ENCODE results near the gene TMEM51. TPM values are rescaled to one million over a fixed set of nuclear protein-coding genes. Genes with fewer than 3 reads are reported as not detected.
A peak's percentile ranks its signal among the peaks of the same experiment; 100 is the strongest.

TMEM51 gene, protein sequence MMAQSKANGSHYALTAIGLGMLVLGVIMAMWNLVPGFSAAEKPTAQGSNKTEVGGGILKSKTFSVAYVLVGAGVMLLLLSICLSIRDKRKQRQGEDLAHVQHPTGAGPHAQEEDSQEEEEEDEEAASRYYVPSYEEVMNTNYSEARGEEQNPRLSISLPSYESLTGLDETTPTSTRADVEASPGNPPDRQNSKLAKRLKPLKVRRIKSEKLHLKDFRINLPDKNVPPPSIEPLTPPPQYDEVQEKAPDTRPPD
- total RNA-seq: 5.9 and 9.3 TPM in 2 replicates

DNA sequence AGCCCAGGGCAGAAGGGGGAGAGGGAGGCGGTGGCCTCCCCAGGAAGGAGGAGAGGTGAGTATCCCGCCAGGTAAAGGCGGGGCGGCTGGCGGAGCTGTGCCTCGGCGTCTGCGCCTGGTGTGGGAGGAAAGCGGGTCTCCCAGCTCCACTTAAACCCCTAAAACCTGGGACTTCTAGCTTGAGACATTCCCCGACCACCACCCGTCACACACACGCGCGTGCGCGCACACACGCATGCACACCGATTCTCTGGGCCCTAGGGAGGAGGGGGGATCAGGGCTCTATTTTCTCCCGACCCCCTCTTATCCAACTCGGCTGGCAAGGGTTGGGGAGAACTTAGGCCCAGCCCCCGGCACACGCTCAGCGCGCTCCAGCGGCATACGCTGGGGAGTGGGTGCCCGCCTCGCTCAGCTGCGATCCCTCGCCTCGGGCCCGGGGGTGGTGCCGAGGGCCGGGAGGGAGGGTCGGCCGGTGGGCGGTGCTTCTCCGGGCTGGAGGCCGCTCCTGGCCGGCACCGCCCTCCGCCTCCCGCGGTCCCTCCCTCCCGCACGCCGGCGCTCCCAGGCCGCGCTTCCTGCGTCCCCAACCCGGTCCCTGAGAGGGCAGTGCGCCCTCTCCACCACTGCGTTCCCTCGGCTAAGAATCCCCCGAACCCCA is at the start of gene TMEM51:
TSS of gene TMEM51 (plus strand) at position 564 of the 658 bp plus-strand sequence. CDS start 61,341 bp downstream, outside the sequence.
- DNase-seq (ENCODE audit: low read depth in 2 of 2): peak; percentile 80 to 88

DNA sequence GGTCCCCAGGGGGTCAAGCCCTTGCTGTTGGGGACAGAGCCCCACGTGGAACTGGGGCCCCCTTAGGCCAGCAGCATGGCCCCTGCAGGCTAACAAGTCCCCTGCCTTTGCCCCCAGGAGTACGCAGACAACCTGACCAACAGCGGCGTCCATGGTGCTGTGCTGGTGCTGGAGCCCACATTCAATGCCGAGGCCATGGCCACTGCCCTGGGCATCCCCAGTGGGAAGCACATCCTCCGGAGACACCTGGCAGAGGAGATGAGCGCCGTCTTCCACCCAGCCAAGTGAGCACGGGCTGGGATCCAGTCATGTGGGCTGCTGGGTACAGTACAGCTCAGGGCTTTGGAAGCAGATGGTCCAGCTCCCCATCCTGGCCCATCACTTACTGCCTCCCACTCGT is 49.6 kb upstream of the TMEM51 start:
- DNase-seq (ENCODE audit: low read depth in 2 of 2): no peak

DNA sequence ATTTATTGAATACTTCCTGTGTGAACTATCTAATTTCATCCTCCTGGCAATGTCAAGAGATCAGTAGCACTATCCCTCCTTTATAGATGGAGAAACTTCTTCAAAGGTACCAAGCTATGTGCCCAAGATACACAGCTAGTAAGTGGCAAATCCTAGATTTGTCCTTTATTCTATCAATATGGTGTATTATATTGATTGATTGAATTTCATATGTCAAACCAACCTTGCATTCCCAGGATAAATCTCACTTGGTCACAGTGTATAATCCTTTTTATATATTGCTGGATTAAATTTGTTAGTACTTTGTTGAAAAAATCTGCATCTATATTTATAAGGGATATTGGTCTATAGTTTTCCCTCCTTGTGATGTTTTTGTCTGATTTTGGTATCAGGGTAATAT is 48.8 kb upstream of the TMEM51 start:
- DNase-seq (ENCODE audit: low read depth in 2 of 2): no peak

DNA sequence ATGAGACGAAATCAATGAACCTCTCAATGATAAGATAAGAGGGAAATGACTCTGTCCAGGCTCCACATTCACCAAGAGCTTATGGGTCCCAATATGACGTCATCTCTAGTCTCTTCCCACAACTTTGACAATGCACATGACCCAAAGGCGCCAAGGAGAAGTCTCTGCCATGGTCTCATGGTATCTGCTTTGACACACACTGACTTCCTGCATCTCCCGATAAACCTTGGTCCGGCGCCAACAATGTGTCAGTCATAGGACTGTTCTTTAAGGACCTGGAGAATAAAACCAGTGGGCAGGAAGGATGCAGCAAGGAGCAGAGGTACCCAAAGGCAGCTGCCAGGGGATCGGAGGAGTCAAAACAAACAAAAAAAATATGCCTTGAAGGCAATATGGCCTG is 46.9 kb upstream of the TMEM51 start:
- DNase-seq (ENCODE audit: low read depth in 2 of 2): peak in 1 of 2 donors; percentile 51

DNA sequence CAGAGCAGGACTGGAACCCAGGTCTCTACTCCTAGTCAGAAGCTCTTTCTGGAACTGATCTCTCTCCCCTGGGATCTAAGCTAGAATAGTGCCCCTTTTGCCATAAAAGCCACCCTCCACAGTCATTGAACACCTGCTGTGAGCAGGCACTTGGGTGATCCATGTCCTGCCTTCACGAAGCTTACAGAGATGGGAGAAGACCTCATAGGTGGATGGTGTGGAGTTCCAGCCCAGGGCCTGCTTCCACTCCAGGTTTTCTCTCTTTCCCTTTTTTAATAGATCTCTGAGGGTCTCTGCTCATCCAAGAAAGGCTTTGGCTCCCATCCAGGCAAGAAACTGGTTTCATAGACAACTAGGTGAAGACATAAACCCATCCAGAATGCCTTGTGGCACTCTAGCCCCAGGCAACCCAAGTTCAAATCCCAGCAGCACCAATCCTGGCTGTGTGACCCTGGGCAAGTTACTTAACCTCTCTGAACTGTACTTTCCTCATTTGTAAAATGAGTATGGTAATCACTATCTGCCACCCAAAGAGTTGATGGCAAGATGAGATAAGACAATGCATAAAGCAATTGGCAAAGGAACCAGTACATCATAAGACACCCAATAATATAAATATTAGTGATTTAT is 46.4 kb upstream of the TMEM51 start:
- DNase-seq (ENCODE audit: low read depth in 2 of 2): no peak

DNA sequence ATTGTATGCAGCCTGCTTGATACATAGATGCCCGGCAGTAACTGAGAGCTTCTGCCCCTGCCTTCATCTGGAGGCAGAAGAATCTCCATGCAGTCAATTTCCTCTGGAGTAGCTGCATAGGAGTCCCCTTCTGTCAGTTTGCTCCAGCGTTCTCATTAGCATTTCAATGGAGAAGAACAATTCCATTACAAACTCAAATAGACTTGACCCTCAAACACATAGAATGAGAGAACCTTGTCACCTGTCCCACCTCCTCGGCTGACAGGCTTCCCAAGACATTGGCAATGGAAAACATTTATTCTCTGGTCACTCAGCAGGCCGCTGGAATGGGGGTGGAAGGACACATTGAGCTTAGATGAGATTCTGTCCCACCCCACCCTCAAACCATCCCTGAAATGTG is 45.6 kb upstream of the TMEM51 start:
- DNase-seq (ENCODE audit: low read depth in 2 of 2): no peak

DNA sequence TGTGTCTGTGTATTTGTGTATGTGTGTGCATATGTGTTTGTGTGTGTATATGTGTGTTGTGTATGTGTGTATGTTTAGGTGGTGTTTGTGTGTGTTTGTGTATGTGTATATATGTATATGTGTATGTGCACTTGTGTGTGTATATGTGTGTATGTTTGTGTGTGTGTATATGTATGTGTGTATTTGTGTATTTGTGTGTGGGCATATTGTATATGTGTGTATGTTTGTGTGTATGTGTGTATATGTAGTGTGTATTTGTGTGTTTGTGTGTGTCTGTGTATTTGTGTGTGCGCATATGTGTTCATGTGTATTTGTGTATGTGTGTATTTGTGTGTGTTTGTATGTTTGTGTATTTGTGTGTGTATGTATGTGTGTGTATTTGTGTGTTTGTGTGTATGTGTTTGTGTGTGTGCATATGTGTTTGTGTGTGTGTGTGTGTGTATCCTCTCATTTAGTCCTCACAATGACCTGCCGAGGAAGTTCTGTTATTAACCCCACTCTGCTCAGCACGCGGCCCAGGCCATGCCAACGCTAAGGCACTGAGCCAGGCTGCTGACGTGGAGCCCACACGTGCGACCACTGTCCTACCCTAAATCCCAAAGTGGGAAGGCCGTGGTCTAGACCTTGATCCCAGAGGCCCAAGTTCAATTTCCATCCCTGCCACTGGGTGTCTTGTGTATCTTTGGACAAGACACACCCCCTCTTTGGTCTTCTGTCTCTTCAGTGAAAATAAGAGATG is 43.2 kb upstream of the TMEM51 start:
- DNase-seq (ENCODE audit: low read depth in 2 of 2): no peak

DNA sequence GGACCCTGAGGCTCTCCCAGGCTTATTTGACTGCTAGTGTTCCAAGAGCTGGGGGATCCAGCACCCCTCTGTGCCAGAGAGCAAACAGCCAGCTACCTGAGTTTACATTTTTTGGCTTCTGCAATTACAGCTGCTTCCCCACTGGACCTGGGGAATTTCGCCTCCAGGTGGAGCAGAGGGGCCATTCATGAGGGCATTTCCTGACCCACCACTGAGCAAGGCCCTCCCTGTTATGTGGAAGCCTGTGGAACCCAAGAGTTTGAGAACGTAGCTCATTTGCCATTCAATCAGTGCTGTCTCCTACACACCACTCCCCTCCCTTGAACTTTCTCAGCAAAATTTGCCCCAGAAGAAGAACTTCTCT is 42.7 kb upstream of the TMEM51 start:
- DNase-seq (ENCODE audit: low read depth in 2 of 2): peak in 1 of 2 donors; percentile 14

DNA sequence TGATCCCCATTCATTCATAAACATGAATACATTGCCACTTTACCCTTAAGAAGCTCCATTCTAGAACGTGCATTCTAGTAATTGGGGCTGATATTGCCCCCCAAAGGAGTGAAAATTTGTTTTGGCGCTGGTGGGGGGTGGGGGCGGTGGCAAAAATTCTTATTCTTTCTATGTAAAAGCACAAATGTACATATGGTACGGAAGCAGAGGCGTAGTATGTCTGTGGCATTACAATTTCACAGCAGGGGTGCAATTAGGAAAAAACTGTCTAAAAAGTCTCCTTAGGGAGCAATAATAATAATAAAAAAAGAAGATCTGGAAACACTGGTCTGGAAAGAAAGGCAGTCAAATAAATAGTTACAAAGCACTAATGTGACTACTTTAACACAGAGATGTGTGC is 40.4 kb upstream of the TMEM51 start:
- DNase-seq (ENCODE audit: low read depth in 2 of 2): no peak

DNA sequence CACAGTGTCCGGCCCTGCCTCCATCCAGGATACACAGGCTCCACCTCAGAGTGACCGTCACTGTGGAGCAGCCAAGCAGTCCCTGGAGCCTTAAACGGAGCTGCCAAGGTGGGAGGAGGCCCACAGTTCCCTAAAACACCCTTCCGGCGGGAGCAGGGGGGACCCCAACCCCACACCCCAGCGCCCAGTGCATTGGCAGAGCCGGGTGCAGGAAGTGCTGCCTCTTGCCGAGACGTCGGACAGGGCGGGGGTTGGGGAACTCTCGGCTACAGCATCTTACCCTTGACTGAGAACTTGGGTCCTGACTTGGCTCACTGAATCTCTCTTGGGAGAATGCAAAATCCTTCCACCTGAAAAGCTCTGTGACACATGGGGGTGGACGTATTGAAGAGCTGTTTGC is 38.7 kb upstream of the TMEM51 start:
- no peak for DNase-seq (ENCODE audit: low read depth in 2 of 2)

DNA sequence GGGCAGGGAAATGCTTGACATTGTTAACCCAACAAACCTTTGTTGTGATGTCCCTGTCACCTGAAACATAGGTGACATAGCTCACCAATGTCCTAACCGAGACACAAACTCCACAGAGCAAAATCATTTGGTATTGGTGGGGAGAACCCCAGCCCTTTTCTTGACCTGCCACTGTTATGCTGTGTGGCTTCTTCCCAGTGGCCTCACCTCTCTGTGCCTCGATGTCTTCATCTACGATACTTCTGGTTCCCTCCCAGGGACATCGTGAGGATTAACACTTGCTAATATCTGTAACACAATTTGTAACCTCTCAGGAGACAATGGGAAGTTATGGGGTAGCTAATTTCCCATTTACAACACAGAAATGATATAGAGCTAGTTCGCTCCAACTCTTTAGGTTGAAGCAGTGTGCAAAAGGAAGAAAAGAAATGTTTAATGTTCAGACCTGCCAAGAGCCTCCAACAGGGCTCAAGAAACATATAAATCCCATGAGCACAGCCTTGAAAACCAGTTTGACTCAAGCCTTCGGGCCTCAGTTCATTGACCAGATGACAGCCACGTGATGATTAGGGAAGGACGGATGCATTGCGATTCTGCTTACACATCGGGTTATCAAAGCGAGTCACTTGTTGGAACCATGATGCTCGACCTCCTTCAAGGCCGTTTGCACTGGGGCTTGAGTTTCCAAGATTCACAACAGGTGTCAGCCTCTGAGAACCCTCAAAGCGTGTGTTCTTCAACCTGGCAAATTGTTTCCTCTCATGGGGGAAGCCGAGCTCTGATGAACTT is 37.8 kb upstream of the TMEM51 start:
- DNase-seq (ENCODE audit: low read depth in 2 of 2): no peak

DNA sequence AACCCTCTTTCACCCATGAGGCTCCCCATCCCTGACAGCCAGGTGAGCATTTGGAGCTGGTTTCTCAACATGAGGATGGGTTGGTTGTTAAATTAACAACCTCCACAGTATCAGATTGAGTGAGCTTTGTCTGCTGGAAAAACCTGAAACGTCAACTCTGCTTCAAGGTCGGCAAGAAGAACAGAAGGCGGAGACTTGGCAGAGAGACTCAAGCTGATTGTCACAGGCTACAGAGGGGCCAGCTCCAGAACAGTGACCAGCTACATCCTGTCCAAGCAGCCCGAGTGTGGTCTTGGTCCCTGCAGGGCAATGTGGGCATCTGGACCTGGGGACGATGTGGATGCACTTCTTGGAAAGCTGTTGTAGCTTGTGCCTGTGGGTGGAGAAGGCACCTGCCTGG is 36.6 kb upstream of the TMEM51 start:
- no peak for DNase-seq (ENCODE audit: low read depth in 2 of 2)

DNA sequence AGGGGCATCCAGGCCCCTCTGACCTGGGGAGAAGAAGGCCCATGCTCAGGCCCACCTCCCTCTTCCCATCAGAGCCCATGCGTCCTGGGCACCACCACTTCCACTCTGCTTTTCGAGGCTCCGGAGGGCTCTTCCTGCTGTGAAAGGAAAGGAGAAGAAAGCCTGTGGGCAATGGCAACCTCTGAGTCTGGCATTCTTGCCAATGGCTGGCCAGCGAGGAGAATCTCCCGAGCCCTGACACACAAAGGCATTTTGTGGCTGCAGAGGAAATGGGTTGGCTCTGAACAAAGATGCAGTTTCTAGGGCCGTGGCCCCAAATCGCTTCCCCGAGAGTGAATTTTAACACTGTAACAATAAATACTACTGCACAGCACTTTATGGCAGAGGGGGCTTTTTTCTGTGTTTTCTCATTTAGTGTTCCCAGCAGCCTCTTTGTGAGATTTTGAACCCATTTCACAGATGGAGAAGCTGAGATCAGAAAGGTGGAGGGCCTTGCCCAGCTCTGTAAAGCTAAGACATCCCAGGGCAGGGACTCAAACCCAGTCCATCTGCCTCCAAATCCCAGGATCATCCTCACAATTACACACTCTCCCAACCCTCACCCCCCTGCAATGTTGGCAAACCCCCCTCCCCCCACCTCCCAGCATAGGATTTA is 35.7 kb upstream of the TMEM51 start:
- DNase-seq (ENCODE audit: low read depth in 2 of 2): no peak

DNA sequence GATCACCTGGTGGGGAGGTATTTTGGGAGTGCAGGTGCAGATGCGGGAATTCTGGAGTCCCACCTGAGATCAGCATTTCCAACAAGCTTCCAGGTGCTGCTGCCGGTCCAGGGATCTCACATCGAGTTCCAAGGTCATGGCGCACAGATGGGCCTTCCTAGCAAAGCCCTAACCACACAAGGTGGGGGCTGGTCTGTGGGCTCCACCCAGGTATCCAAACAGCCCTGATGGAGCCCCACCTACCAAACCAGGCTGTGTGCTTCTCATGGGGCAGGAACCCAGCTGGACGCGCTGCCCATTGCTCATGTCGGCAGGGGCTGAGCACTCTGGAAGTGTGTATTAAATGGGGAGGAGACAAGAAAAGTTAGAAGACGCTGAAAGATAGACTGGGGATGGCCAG is 35.0 kb upstream of the TMEM51 start:
- no peak for DNase-seq (ENCODE audit: low read depth in 2 of 2)

DNA sequence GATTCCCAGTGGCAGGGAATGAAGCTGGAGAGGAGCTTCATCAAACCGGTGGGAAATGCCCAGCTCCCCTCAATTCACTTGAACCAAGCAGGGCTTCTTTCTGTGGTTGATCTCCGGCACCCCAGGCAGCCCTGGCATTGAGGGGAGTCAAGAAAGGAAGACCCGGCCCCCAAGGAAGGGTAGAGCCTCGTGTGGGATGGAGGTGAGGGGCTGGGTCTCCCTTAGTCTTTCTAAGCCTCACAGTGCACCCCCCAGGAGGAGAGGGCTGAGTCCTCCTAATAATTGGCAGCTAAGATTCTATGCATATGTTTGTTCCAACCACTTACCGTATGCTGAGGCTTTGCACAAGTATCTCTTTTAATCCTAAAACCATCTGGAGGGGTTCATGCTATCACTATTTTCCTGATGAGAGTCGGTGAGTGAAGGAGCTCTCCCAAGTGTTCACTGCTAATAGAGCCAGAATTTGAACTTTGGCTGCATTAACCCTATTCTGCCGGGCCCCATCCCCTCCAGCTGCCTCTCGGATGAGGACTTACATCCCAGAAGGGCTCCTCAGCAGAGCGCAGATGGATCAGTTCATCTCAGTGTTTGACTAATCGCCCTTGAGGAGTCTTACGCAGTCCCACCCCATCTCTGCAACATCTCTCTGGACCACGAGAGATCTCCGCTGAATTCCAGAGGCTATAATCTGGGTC is 33.1 kb upstream of the TMEM51 start:
- no peak for DNase-seq (ENCODE audit: low read depth in 2 of 2)

DNA sequence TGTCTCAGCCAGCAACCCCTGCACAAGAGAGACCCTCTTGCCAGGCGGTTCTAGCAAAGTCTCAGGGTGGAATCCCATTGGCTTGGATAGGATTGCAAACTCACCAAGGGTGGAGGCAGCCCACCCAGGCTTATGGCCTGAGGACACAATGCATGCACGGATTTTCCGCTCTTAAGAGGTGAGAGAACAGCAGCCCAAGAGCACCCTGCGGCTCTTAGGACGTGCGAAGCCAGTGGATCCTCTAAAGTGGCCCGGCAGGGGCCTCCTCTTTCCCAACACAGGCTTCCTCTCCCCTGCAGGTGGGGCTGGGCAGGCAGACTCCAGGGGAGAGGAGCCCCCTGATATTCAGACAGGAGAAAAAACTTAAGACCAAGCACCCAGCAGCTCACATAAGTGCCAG is 31.2 kb upstream of the TMEM51 start:
- DNase-seq (ENCODE audit: low read depth in 2 of 2): no peak

DNA sequence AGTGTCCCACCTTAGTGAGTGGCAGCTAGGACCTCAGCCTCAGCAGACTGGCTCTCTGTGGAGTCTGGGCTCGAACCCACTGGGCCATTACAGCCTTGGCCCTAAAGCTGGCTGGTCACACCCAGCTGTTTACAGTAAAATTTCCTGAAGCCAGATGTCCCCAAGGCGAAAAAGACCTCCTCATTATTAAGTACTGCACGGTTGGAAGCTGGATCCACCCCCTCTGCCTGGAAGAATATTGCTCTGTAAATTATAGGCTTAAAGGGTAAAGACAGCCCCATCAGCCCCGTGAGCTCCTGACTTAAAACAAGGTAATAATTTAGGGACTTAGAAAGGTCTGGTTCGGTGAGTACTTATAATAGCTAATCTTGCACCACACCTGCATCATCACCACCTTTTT is 30.3 kb upstream of the TMEM51 start:
- DNase-seq (ENCODE audit: low read depth in 2 of 2): no peak

DNA sequence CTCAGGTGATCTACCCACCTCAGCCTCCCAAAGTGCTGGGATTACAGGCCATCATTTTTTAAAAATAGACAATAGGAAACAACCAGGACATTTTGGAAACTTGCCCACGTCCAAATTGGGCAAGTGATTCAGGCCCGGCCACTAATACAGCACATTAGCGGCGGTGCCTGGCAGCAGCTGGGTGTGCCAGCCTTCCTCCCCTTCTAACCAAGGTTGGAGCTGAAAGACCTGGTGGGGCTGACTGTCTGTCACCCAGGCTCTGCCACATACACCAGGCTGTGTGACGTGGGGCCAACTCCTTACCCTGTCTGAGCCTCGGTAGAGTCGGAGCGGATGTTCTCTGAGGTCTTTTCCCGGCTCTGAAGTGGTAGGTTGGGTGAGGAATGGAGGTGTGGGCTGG is 29.6 kb upstream of the TMEM51 start:
- DNase-seq (ENCODE audit: low read depth in 2 of 2): no peak

DNA sequence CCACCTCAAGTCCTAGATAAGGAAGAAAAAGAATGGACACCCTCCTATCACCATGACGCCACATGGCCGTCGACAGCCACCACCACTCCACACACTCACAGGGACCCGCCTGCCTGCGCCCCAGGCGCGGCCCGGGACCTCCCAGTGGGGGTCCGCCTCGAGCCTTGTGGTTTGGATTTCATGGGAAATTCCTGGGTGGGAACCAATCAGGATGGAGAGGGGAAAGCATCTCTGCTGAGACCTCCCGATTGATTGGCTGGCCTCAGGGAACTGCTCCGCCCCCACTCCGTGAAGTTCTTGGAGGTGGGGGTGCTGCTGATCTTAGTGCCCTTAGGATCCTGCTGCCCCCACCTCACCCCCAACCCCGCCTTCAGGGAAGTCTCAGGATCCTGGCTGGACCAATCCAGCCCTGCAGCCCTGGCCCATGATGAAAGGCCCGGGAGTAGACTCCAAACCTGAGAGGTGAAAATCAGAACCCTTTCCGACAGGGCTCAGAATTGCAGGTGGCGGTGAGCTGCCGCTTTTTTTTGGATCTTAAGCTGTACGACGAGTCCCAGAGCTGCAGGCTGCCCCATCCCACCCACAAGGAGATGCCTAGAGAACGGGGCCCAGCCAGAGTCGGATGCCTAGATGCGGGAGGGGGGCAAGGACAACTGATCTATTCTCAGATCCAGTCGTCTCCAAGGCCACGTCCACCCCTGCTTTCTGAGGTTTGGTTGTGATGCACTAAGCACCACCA is 29.0 kb upstream of the TMEM51 start:
- no peak for DNase-seq (ENCODE audit: low read depth in 2 of 2)
